ENCODE measurements around the gene ZNF607.
"Not testable (repeated sequence)": the region's sequence is repeated elsewhere in the genome, so short reads cannot be mapped to it uniquely, and the experiment has no call there.

The ZNF607 gene

GRCh38 chr19:37719111-37719926 lies at the start of gene ZNF607:
Gene ZNF607, minus strand, starts transcription at chr19:37719761. Its CDS starts 8,143 bp downstream, at chr19:37711618.
- DNase-seq, result peak; percentile 97

GRCh38 chr19:37763488-37763887 lies 43.9 kb upstream of the ZNF607 start:
- DNase-seq, result no peak

GRCh38 chr19:37757683-37758082 lies 38.1 kb upstream of the ZNF607 start:
- not testable (repeated sequence) for DNase-seq

- no peak for DNase-seq
Measured at GRCh38 chr19:37738371-37738770, 18.8 kb upstream of the ZNF607 start.

DNA sequence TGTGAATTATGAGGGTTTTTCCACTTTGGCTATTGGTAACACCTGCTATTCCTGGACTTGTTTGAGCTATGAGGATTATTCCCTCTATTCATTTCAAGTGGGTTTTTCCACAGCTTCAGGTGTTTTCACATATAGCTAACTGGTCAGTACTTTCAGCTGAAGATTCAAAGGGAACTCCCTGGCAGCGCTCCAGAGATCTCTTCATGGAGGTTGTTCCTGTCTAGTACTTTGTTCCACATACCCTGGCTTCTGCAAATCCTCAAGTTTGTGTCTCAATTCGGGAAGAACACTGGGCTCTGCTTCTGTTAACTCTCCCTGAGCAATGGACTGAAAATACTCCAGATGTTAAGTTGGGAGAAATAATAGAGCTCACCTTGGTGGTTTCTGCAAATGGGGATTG lies 5.6 kb upstream of the ZNF607 start:
- DNase-seq, result no peak

GRCh38 chr19:37719927-37720265 lies 335 bp upstream of the ZNF607 start:
- DNase-seq, result no peak

- DNase-seq, result no peak
Measured at GRCh38 chr19:37718304-37718703, 1.3 kb downstream of the ZNF607 start.

DNA sequence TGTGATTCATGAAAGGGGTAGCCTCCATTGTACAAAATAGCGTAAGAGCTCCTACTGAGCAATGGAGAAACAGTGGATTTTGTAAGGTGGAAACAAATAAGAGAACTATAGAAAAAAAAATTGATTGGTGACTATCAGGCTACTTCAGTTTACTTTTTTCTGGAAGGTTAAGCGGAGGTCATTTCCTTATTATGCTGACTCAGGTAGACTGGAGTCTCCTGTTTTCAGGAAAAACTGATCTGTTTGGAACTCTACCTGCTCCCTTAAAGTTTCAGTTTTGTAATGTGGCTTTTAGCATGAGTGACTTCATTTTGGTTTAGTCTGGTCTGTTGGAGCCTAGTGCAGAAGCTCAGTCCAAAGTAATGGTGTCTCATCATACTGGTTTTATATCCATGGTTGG lies 3.4 kb downstream of the ZNF607 start:
- DNase-seq, result no peak

DNA sequence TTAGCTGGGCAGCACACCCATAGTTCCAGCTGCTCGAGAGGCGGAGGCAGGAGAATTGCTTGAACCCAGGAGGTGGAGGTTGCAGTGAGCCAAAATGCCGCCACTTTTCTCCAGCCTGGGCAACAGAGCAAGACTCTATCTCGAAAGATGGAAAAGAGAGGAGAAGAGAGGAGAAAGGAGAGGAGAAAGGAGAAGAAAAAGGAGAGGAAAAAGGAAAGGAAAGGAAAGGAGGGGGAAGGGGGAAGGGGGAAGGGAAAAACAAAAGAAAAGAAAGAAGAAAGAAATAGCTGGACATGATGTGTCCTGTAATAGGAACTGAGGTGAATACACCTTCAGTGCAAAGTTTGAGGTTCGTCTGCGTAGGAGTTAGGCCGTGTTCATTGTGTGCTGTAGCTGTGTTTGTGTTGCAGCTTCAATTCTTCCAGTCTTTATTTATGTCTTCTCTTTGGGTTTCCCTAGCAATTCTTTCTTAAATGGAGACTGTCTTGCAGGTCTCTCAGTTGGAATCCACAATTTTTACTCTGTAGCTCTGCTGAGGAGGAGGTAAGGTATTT lies 13.4 kb downstream of the ZNF607 start:
- DNase-seq, result no peak

DNA sequence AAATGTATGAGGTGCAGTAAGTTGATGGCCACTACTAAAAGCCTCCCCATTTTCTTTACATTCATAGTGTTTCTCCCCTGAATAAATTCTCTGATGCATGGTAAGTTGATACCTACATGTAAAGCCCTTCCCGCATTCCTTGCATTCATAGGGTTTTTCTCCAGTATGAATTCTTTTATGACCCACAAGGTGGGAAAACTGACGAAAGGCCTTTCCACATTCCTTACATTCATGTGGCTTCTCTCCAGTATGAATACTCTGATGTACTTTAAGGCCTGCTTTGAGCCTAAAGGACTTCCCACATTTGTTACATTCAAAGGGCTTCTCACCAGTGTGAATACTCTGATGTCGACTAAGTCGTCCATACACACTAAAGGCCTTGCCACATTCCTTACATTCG lies 20.5 kb downstream of the ZNF607 start:
- no peak for DNase-seq

GRCh38 chr19:37698216-37698615 lies 21.3 kb downstream of the ZNF607 start:
- DNase-seq, result no peak

DNA sequence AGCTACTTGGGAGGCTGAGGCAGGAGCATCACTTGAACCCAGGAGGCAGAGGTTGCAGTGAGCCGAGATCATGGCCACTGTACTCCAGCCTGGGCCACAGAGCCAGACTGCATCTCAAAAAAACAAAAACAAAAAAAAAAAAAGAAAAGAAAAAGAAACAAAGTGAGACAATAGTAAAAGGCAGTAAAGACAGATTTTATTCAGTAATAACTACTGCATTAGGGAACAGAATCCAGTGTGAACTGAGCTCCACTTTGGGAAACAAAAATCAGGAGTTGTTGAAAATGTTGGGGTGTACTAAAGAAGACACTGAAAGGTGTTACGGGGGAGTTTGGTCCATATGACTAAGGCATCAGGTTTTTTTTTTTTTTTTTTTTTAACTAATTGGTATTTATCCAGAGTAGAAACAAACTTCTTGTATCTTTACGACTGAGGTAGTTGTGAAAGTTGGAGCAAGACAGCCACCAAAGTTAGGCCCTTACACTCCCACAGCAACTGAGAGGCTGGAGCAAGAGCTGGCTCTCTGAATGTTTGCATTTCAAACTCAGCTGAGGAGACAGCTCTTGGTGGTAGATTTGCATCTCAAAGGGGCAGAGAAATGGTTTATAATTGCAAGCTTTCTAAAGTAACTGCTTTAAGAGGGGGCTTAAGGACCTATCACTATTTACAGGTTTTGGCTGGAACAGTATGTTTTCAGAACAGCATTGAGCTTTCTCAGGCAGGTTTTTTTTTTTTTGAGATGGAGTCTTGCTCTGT lies 24.2 kb downstream of the ZNF607 start:
- no peak for DNase-seq

- DNase-seq, result no peak
Measured at GRCh38 chr19:37692956-37693620, 26.5 kb downstream of the ZNF607 start.

DNA sequence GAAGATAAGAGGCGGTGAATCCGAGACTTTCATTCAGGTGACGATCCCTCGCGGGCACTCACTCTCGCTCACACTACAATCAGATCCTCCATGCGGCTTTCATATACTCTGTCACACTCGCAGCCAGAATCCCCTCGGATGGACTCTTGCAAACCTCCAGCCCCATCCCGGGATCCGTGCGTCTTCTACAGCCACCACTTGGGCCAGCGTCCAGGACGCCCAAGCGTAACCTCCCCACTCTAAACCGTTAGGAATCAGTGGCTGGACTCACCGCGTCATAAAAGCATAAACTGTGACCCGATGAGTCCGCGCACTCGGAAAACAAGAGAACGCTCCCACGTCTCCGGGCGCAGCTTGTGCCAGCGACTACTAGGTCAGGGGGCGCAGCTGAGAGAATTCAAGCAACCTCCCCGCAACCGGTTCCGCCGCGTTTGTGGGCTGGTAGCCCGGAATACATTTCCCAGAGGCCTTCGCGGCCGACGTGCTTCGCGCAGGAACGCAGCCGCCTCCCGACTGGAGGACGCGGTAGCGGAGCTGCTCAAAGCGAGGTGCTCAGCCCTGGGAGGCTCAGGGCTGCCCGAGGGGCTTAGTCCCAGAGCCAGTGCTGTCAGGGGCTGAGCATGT lies 27.6 kb downstream of the ZNF607 start:
- peak; percentile 91 for DNase-seq

DNA sequence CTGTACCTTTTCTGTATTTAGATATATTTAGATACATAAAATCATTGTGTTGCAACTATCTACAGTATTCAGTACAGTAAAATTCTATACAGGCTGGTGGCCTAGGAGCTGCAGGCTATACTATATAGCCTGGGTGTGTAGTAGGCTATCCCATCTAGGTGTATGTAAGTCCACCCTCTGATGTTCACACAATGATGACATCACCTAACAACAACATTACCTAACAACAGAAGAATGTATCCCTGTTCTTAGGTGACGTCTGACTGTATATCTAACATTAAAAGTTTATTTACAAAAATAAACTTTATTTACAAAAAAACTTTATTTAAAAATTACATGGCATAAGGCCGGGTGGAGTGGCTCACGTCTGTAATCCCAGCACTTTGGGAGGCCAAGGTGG lies 36.0 kb downstream of the ZNF607 start:
- no peak for DNase-seq

DNA sequence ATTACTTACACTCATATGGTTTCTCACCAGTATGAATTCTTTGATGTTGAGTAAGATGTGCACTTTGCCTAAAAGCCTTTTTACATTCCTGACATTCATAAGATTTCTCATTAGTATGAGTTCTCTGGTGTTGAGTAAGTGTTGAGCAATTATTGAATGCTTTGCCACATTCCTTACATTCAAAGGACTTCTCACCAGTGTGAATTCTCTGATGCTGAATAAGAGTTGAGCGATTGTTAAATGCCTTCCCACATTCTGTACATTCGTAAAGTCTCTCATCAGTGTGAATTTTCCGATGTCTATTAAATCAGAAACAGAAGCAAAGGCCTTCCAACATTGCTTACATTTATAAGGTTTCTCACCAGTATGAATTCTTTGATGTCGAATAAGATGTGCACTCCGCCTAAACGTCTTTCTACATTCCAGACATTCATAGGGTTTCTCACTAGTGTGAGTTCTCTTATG lies 50.1 kb downstream of the ZNF607 start:
- no peak for DNase-seq

DNA sequence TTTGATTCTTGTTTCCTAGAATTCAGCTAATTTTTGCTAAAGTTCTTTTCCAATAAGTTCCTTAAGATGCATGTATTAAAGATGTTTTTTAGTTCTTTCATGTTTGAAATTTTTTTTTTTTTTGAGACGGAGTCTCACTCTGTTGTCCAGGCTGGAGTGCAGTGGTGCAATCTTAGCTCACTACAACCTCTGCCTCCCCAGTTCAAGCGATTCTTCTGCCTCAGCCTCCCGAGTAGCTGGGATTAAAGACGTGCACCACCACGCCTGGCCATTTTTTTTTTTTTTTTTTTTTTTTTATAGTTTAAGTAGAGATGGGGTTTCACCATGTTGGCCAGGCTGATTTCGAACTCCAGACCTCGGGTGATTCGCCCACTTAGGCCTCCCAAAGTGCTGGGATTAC lies 62.4 kb downstream of the ZNF607 start:
- DNase-seq, result not testable (repeated sequence)

- peak; percentile 93 for DNase-seq
Measured at GRCh38 chr19:37655689-37656371, 63.7 kb downstream of the ZNF607 start.

GRCh38 chr19:37655301-37655688 lies 64.3 kb downstream of the ZNF607 start, which contains the start of gene ZFP30:
Gene ZFP30, minus strand, starts transcription at chr19:37655465. Its CDS starts 7,643 bp downstream, at chr19:37647822.
- peak; percentile 97 for DNase-seq

DNA sequence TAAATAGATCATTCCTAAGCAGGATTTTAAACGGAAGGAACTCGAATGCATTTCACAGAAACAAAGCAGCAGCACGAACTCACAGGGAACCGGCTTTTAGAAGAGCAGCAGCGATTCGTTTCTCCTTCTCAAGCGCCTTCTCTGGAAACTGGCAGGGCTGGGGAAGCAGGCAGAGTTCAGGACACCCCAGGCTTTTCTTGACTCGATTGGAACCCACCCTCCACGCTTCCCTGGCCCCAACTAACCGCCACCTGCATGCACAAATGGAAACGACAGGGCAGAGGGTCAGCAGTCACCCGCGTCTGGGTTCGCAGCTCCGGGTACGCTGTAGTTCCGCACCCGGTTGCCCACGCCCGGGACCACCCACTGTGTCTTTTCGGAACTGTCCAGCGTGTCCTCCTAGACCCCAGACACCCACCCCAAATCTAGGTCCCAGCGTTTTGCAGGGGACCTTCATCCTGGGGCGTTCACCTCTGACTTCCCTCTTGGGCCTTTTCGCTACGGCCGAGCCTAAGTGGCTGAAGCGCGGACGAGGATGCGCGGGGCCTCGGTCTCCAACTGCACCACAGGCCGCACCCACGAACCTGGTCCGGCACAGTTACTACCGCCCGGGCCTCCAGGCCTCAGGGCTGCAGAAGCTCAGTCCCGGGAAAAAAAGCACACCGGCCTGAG lies 64.8 kb downstream of the ZNF607 start:
- peak; percentile 64 for DNase-seq

- DNase-seq, result no peak
Measured at GRCh38 chr19:37654118-37654517, 65.4 kb downstream of the ZNF607 start.
